Skeletal muscle satellite cell (primary cell): Measurements from ENCODE around the gene HHIP.

Source experiments
- H3K27me3 ChIP-seq: 2 replicates; pipeline ENCODE4 v1.7.0; 2013; ENCODE audit warnings: low read length; ENCODE audit not compliant: control insufficient read depth, insufficient read depth
- H3K36me3 ChIP-seq: 2 replicates; pipeline ENCODE4 v1.7.0; 2013; ENCODE audit warnings: mild to moderate bottlenecking, control low read depth, low read length; ENCODE audit not compliant: insufficient read depth
- H3K4me1 ChIP-seq: 2 replicates; pipeline ENCODE4 v1.7.0; 2013; ENCODE audit warnings: low read length; ENCODE audit not compliant: control insufficient read depth, insufficient read depth
- H3K4me2 ChIP-seq: 2 replicates; pipeline ENCODE4 v1.7.0; 2013; ENCODE audit warnings: mild to moderate bottlenecking, low read length
- H3K4me3 ChIP-seq: 2 replicates; pipeline ENCODE4 v1.7.0; 2013; ENCODE audit warnings: low read length
- H3K9ac ChIP-seq: 2 replicates; pipeline ENCODE4 v1.7.0; 2013; ENCODE audit warnings: mild to moderate bottlenecking, low read depth, low read length, moderate library complexity
- H3K9me3 ChIP-seq: replicated peaks from 2 replicates; pipeline ENCODE4 v1.7.0; 2013; ENCODE audit warnings: mild to moderate bottlenecking, control low read depth, low read length

Gene HHIP

GRCh38 chr4:144645102-144645630 lies 790 bp upstream of the HHIP start:
- H3K9ac ChIP-seq: peak overlapping the region; percentile 85
- H3K9me3 ChIP-seq: no peaks in the 10 kb centered on the region
- H3K4me3 ChIP-seq: peak overlapping the region; percentile 95
- H3K4me2 ChIP-seq: peak overlapping the region; percentile 99
- H3K36me3 ChIP-seq: peaks cover 6% of the 10 kb centered on the region
- H3K4me1 ChIP-seq: peaks cover 11% of the 10 kb centered on the region
- no peaks in the 10 kb centered on the region for H3K27me3 ChIP-seq

GRCh38 chr4:144646523-144647094 lies 653 bp downstream of the HHIP start:
- no peaks in the 10 kb centered on the region for H3K27me3 ChIP-seq
- no peaks in the 10 kb centered on the region for H3K9me3 ChIP-seq
- peaks cover 6% of the 10 kb centered on the region for H3K36me3 ChIP-seq
- H3K4me1 ChIP-seq: peaks cover 22% of the 10 kb centered on the region
- peak overlapping the region; percentile 99 for H3K4me2 ChIP-seq
- H3K4me3 ChIP-seq: peak overlapping the region; percentile 95
- peak overlapping the region; percentile 85 for H3K9ac ChIP-seq

- H3K4me1 ChIP-seq: peaks cover 22% of the 10 kb centered on the region
- H3K27me3 ChIP-seq: no peaks in the 10 kb centered on the region
- peak overlapping the region; percentile 95 for H3K4me3 ChIP-seq
- peak overlapping the region; percentile 99 for H3K4me2 ChIP-seq
- H3K9me3 ChIP-seq: no peaks in the 10 kb centered on the region
- H3K36me3 ChIP-seq: peaks cover 6% of the 10 kb centered on the region
- H3K9ac ChIP-seq: peak overlapping the region; percentile 85
These were observed 1.2 kb downstream of the HHIP start for GRCh38 chr4:144647095-144647561.

GRCh38 chr4:144647590-144647989 lies 1.6 kb downstream of the HHIP start:
- peak overlapping the region; percentile 85 for H3K9ac ChIP-seq
- H3K27me3 ChIP-seq: no peaks in the 10 kb centered on the region
- H3K4me1 ChIP-seq: peaks cover 22% of the 10 kb centered on the region
- peak overlapping the region; percentile 99 for H3K4me2 ChIP-seq
- H3K4me3 ChIP-seq: peak overlapping the region; percentile 95
- H3K9me3 ChIP-seq: no peaks in the 10 kb centered on the region
- H3K36me3 ChIP-seq: peaks cover 6% of the 10 kb centered on the region

- Histone ChIP-seq H3K36me3 (peaks cover 4% of the 10 kb centered on the region), H3K9me3 (no peaks in the 10 kb centered on the region), H3K4me3 (peak overlapping the region; percentile 95), H3K4me2 (peak overlapping the region; percentile 99), H3K9ac (peak overlapping the region; percentile 85), H3K4me1 (peaks cover 22% of the 10 kb centered on the region), H3K27me3 (no peaks in the 10 kb centered on the region)
These were observed 2.1 kb downstream of the HHIP start for GRCh38 chr4:144648042-144648441.

- peak overlapping the region; percentile 27 for H3K9ac ChIP-seq
These were observed 3.7 kb downstream of the HHIP start for GRCh38 chr4:144649646-144650045.

GRCh38 chr4:144650311-144651005 lies 4.5 kb downstream of the HHIP start:
- H3K4me3 ChIP-seq: peak overlapping the region; percentile 95
- no peaks in the 10 kb centered on the region for H3K9me3 ChIP-seq
- H3K36me3 ChIP-seq: peaks cover 20% of the 10 kb centered on the region
- H3K27me3 ChIP-seq: no peaks in the 10 kb centered on the region
- peaks cover 26% of the 10 kb centered on the region for H3K4me1 ChIP-seq
- H3K4me2 ChIP-seq: peak overlapping the region; percentile 99
- H3K9ac ChIP-seq: peak overlapping the region; percentile 27

More at GRCh38 chr4:144649646-144650045, 3.7 kb downstream of the HHIP start:
- Histone ChIP-seq H3K4me3 (peak overlapping the region; percentile 95), H3K27me3 (no peaks in the 10 kb centered on the region), H3K9me3 (no peaks in the 10 kb centered on the region), H3K4me1 (peaks cover 22% of the 10 kb centered on the region), H3K4me2 (peak overlapping the region; percentile 99), H3K36me3 (peaks cover 12% of the 10 kb centered on the region)

- no peak overlapping the region for H3K4me2 ChIP-seq
- no peaks in the 10 kb centered on the region for H3K27me3 ChIP-seq
- no peaks in the 10 kb centered on the region for H3K9me3 ChIP-seq
- H3K4me3 ChIP-seq: no peak overlapping the region
- peaks cover 20% of the 10 kb centered on the region for H3K36me3 ChIP-seq
- H3K9ac ChIP-seq: no peak overlapping the region
- peaks cover 39% of the 10 kb centered on the region for H3K4me1 ChIP-seq
These were observed 8.0 kb downstream of the HHIP start for GRCh38 chr4:144653781-144654545.

GRCh38 chr4:144655491-144655890 lies 9.5 kb downstream of the HHIP start:
- Histone ChIP-seq H3K36me3 (peaks cover 25% of the 10 kb centered on the region), H3K4me2 (no peak overlapping the region), H3K4me1 (peaks cover 35% of the 10 kb centered on the region), H3K9me3 (no peaks in the 10 kb centered on the region), H3K9ac (no peak overlapping the region), H3K4me3 (no peak overlapping the region), H3K27me3 (no peaks in the 10 kb centered on the region)

GRCh38 chr4:144656850-144657249 lies 10.9 kb downstream of the HHIP start:
- H3K4me1 ChIP-seq: peaks cover 27% of the 10 kb centered on the region
- H3K27me3 ChIP-seq: no peaks in the 10 kb centered on the region
- no peaks in the 10 kb centered on the region for H3K9me3 ChIP-seq
- H3K36me3 ChIP-seq: peaks cover 25% of the 10 kb centered on the region
- no peak overlapping the region for H3K9ac ChIP-seq
- H3K4me2 ChIP-seq: no peak overlapping the region
- no peak overlapping the region for H3K4me3 ChIP-seq

- no peaks in the 10 kb centered on the region for H3K9me3 ChIP-seq
These were observed 12.1 kb downstream of the HHIP start for GRCh38 chr4:144658015-144658567.

More at GRCh38 chr4:144658015-144658567, 12.1 kb downstream of the HHIP start:
- H3K36me3 ChIP-seq: peaks cover 25% of the 10 kb centered on the region
- H3K4me3 ChIP-seq: no peak overlapping the region
- no peak overlapping the region for H3K9ac ChIP-seq
- no peak overlapping the region for H3K4me2 ChIP-seq
- H3K4me1 ChIP-seq: peaks cover 27% of the 10 kb centered on the region
- H3K27me3 ChIP-seq: no peaks in the 10 kb centered on the region
